Measurements from ENCODE around the gene GLA. TPM values are rescaled to one million over a fixed set of nuclear protein-coding genes. Genes with fewer than 3 reads are reported as not detected.

Gene GLA
- polyA plus RNA-seq, 1 donor = 39.4 TPM

GRCh38 chrX:101399825-101400224 lies 7.9 kb downstream of the GLA start:
- no peak for DNase-seq

DNA sequence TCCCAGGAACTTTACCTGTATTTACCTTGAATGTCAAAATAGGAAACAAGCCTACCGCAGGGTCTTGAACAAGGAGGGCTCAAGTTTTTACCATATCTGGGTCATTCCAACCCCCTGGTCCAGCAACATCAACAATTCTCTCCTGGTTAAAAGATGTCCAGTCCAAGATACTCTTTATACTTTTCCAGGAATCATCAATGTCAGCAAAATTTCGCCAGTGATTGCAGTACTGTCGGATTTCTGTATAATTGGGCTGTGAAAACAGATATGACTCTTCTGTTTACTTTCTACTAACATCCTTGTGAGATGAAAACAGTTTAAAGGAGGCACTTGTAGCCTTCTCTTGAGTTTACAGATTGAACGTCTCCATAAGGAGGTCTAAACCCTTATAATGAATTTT lies 9.0 kb downstream of the GLA start:
- no peak for DNase-seq

- no peak for DNase-seq
Observed at GRCh38 chrX:101397779-101398178, 9.9 kb downstream of the GLA start.

DNA sequence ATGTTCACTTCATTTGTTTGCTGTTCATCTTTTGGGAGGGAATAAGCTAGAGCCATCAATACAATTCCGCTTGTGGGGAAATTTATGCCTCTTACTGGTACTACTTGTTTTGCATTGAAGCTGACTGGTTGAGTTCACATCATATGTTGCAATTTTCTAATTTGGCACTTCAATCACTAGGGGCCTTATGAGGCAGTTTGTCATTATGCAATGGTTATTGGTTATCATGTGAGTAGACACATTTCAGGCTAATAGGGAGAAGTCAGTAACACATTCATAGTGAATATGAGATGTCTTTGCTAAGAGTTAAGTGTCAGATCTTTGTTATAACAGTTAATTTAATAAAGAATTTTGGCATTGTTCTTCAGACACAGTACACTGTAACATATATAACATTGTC lies 11.9 kb downstream of the GLA start:
- no peak for DNase-seq

- DNase-seq = no peak
Observed at GRCh38 chrX:101394372-101394771, 13.4 kb downstream of the GLA start.

DNA sequence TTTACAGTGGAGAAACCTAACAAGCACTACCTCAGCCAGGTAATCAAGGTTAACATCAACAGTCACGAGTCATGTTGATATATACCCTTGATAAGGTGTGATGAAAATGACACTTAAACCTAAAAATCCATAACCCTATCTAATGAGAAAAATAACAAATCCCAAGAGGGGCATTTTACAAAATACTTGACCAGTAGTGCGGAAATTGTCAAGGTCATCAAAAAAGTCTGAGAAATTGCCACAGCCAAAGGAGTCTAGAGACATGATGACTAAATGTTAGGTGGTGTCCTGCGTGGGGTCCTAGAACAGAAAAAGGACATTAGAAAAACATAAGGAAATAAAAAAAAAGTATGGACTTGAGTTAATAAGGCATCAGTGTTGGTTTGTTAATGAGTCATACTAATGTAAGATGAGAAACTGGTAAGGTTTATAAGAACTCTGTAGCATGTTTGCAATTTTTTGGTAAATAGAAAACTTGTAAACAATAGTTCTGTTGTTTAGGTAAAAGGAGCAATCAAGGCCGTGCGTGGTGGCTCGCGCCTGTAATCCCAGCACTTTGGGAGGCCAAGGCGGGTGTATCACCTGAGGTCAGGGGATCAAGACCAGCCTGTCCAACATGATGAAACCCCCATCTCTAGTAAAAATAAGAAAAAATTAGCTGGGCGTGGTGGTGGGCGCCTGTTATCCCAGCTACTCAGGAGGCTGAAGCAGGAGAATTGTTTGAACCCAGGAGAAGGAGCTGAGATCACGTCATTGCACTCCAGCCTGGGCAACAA lies 14.0 kb downstream of the GLA start:
- DNase-seq = no peak

- DNase-seq = no peak
Observed at GRCh38 chrX:101391831-101392230, 15.9 kb downstream of the GLA start.

DNA sequence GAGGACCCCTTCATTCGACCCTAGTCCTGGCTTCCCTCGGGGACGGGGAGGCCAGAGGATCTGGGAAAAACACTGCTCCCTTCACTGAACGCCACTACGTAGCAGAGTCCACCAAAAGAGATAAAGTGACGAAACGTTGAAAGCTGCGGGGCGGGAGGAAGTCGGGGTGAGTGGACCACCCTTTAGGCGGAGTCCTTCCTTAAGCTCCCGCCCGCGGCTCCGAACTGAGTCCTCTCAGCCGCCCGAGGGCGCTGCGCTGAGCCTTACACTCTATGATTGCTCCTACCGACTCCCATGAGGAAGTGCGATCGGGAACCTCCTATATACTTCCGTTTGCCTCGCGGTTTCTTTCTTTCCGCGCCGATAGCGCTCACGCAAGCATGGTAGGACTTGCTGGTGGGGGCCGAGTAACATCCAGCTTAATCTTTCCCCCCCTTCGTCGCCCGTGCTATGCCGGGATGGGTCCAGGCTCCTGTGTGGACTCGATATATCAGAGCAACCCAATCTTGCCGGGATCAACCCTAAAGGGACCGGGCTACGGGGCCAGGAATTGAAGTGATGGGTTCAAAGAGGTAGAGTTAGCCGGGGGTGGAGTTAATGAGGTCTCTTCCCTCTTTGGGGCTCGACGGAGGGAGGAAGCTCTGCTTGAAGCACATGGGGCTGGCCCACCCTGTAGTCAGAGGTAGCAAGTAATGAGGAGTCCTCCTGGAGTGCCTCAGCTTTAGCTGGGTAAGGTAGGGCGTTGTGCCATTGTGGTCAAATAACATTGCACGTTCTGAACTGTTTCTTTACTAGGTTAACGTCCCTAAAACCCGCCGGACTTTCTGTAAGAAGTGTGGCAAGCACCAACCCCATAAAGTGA lies 16.8 kb downstream of the GLA start, which contains the start of gene RPL36A:
Gene RPL36A (plus strand): TSS at position 348 of the 862 bp plus-strand sequence. CDS start 33 bp downstream, at position 381.
- DNase-seq = peak; percentile 85

GRCh38 chrX:101388604-101389003 lies 19.1 kb downstream of the GLA start:
- no peak for DNase-seq

- no peak for DNase-seq
Observed at GRCh38 chrX:101386542-101386885, 21.2 kb downstream of the GLA start.

DNA sequence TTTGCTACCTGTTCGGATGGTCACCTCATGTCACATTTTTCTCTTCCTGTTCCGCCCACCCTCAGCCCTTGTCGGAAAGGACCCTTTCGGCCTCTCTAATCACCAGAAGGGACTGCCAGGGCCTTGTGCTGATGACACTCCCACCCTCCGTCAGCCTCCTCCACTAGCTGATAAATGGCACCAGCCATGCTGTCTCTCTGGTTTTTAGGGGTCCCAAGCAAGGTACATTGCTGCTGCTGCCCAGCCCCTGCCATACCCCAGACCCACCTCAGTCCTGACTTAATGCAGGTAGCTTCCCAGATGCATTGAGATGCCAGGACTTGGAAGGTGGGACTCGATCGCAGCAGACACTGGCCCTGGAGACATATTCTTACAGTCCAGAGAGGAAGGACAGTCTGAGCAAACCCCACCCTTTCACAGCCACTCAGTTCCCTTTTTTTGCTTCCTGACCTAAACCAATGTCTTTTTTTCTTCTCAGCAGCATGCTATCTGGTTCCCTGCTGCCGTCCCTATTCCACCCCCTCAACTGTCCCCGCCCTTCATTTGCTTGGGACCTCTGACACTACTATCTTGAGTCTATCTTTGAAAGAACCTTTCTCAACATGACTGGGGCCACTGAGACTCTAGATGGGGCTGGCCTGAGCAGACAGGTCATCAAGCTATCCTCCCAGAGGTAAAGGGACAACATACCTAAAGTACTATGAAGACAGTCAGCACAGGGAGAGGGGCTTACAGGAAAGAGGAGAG lies 21.8 kb downstream of the GLA start, which contains the start of gene BTK:
Gene BTK (minus strand): TSS at position 397 of the 747 bp plus-strand sequence. CDS start 10,907 bp downstream, outside the sequence.
- no peak for DNase-seq

DNA sequence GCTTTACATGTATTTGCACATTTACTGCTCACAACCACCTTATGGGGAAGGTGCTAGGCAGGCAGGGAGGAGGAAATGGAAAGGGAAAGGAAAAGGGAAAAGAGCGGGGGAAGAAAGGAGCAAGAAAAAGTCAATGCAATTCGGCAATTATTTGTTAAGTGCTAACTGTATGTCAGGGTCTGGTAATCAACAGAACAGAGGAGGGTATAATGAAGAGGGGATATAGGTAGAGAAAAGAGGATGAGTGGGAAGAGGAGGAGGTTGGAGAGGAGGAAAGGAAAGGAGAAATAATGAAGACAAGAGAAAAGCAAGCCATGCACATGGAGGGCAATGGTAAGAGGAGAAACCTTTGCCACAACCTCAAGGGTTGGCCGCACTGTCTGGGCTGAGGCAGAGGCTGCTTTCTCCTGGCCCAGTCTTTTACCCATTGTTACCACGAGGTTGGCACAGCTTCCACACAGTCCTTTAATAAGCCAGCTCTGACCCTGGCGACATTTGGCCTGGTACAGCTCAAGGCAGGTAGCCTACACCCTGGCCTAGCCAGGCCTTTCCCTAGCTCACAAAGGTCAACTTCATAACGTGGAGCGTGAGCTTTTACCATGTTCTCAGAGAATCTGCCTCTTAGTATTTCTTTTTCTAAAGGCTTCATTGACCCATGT lies 22.6 kb downstream of the GLA start:
- DNase-seq = no peak

DNA sequence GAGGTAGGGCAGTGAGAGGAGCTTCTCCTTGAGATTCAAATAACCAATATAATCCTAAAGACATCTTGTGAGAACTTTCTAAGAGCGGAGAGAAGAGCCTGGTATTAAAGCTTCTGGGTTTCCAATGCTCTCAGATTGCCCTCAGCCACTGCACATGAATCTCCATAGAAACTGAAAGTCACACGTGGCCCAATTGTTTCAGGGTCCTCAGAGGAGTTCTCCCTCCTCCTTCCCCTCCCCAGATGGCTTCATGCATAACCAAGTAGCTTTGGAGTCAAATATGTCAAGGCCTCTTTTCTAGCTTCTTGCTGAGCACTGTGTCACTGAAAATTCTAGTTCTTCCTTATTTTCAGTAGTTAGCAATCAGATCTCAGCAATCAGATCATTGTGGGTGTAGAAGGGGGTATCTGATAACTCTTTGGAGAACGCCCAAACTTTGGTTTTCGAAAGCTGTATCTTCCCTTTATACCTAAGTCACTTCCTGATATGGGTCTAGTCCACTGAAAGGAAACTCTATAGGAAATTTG lies 24.0 kb downstream of the GLA start:
- DNase-seq = no peak

- DNase-seq = no peak
Observed at GRCh38 chrX:101377547-101377946, 30.2 kb downstream of the GLA start.

DNA sequence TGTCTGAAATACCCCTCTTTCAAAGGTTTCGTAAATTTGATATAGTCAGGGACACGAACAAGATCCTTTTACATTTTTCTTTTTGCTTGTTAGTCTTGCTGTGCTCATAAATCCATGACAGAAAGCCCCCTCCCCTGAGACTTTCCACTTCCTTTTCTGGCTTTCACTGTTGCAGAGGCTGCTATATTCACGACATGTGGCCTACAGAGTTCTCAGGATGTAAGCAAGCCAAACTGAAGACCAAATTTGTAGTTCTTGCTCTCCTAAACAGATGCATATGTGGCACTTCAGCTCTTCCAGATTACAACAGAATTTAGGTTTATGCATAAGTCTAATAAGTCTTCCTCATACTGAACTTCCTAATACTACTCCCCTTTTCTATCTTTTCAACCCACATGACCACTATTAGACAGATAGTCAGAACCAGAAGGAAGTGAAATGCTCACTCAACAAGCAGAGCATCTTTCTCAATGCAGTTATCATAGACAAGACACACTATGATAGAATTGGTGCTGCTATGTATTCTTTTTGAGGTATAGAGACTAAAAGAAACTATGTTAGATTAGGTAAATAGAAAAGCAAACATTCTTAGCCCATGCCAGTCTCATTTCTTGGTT lies 36.7 kb downstream of the GLA start:
- no peak for DNase-seq

- no peak for DNase-seq
Observed at GRCh38 chrX:101369687-101370086, 38.0 kb downstream of the GLA start.

GRCh38 chrX:101368800-101369199 lies 38.9 kb downstream of the GLA start:
- DNase-seq = no peak

GRCh38 chrX:101365301-101365795 lies 42.4 kb downstream of the GLA start:
- no peak for DNase-seq

DNA sequence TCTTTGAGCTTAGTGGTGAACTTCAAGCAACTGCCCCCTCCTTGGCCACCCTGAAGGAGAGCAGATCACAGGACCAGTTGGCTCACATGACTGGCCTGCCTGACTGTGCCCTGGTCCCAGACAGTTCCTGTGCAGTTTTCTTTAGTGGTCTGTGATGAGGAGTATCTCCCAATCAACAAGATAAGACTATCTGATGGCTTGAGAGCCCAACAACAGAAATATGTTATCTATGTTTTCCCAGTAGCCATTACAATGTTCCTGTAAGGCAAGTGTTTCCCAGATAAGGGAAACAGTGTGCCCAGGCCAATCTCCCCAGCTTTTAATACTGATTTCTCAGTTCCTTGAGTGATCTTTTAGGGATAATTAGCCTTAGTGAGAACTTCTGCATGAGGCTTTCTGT lies 45.0 kb downstream of the GLA start:
- DNase-seq = no peak

DNA sequence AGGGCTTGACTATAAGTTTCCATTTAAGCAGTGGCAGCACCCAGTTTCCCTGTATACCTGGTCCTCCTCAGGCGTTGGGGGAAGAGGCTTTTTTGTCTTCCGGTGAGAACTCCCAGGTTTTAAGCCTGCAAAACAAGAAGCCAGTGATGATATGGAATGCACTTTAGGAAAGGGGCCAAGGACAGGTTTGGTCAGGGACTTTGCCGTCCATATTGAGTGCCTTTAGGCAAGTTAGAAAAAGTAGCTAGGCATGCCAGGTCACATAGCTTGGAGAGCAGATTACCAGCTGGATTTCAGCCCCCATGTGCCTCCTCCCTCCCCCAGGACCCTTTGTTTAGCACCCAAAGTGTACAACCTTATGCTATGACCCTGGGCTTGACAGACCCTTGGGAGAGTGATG lies 45.6 kb downstream of the GLA start:
- no peak for DNase-seq

GRCh38 chrX:101360390-101360789 lies 47.3 kb downstream of the GLA start:
- no peak for DNase-seq
